Vagina (tissue), 2 donors: ENCODE results near the gene AGTPBP1.

ENCODE experiments used
- POLR2A ChIP-seq, 2 donors: fragments of 450-650 bp; IDR thresholded peaks; one replicate each; pipeline ENCODE4 v1.6.1; 2017; ENCODE audit warnings: antibody characterized with exemption in 2 of 2, mild to moderate bottlenecking in 2 of 2, moderate library complexity in 2 of 2
- TF ChIP-seq, protein P1 (sequence below), 3 experiments: fragments of 450-650 bp in 2 of 3; fragments of 200-600 bp in 1 of 3; sonication (generic) in 1 of 3; IDR thresholded peaks; one replicate each; pipeline ENCODE4 v1.5.1; 2017 to 2019; ENCODE audit warnings: antibody characterized with exemption in 3 of 3, mild to moderate bottlenecking in 2 of 3, moderate library complexity in 2 of 3

DNA sequence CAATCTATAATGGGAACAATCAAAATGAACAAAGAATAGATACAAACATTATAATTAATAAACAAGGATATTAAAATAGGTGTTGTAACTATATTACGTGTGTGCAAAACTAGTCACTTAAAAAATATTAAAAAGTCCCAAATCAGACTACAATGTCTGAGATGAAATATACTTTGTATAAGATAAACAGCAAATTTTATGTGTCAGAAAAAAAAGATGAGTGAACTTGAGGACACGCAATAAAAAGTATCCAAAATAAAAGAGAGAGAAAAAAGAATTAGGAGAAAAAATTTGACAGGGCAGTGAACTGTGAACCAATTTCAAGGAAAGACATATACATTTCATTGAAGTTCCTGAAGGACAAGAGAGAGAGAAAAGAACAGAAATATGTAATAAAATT, 37.0 kb downstream of the AGTPBP1 start:
- TF ChIP-seq POLR2A (IDR thresholded peaks at IDR 0.05), result no peak
- TF ChIP-seq, protein P1, sequence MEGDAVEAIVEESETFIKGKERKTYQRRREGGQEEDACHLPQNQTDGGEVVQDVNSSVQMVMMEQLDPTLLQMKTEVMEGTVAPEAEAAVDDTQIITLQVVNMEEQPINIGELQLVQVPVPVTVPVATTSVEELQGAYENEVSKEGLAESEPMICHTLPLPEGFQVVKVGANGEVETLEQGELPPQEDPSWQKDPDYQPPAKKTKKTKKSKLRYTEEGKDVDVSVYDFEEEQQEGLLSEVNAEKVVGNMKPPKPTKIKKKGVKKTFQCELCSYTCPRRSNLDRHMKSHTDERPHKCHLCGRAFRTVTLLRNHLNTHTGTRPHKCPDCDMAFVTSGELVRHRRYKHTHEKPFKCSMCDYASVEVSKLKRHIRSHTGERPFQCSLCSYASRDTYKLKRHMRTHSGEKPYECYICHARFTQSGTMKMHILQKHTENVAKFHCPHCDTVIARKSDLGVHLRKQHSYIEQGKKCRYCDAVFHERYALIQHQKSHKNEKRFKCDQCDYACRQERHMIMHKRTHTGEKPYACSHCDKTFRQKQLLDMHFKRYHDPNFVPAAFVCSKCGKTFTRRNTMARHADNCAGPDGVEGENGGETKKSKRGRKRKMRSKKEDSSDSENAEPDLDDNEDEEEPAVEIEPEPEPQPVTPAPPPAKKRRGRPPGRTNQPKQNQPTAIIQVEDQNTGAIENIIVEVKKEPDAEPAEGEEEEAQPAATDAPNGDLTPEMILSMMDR (IDR thresholded peaks at IDR 0.05), result no peak
